Activated CD4-positive, alpha-beta T cell treated with anti-CD3 and anti-CD28 coated beads for 24 hours (primary cell): ENCODE measurements around the gene TMPRSS7.

Experiments used
- DNase-seq, 2 donors: peaks; one replicate each; pipeline ENCODE4 v3.0.0-alpha.2; 2020; ENCODE audit warnings: low read depth in 2 of 2

Gene TMPRSS7

DNA sequence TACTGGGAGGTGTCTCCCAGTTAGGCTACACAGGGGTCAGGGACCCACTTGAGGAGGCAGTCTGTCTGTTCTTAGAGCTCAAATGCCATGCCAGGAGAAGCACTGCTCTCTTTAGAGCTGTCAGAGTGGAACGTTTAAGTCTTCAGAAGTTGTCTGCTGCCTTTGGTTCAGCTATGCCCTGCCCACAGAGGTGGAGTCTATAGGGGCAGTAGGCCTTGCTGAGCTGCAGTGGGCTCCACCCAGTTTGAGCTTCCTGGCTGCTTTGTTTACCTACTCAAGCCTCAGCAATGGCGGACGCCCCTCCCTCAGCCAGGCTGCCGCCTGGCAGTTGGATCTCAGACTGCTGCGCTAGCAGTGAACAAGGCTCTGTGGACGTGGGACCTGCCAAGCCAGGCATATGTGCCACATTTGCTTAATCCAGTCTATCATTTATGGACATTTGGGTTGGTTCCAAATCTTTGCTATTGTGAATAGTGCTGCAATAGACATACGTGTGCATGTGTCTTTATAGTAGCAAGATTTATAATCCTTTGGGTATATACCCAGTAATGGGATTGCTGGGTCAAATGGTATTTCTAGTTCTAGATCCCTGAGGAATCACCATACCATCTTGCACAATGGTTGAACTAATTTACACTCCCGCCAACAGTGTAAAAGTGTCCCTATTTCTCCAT lies 38.0 kb downstream of the TMPRSS7 start:
- peak; percentile 21 to 25 for DNase-seq

DNA sequence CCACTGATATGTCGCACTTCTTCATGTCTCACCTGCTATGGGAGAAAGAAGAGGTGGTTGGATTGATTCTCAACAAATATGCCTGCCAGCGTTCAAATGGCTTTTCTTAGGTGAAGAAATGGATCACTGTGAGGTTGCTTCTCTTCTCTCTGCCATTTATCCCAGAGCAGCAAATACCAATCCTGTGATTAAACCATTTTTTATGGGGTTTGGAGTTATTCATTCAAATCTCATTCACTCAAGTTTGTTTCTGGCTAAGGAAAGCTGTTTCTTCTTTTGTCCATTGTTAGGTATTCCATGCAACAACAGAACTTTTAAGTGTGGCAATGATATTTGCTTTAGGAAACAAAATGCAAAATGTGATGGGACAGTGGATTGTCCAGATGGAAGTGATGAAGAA lies 39.5 kb downstream of the TMPRSS7 start:
- no peak for DNase-seq

DNA sequence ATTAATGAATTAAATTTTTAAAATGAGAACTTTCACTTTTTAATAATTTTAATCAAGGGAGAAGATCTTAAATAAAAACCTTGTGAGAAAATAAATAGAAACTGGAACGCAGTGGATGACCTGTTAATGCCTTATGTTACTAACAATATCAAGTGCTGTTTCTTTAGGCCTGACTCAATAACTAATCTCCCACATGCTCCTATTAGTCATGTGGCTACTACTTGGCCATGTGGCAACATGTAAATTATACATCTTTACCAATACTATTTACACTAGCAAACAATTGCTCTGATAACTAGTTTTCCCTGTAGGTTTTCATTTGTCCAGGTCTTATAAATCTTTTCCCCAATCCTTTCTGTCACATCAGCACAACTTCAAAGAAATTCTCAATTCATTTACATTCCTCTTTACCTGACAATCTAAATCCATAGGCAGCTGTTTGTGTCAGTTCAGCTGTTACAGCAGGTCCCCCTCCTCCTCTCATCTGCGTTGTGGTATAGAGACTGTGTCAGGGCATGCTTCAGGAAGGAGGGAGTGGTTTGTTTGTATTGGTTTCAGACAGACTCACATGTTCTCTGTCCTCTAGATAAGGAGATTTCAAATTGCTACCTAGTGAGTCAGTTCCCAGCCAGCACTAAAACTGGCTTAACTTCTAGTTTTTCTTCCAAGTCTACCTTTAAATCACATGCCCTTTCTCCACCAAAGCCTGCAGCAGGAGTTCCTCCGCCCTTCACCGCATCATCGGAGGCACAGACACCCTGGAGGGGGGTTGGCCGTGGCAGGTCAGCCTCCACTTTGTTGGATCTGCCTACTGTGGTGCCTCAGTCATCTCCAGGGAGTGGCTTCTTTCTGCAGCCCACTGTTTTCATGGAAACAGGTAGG lies 40.3 kb downstream of the TMPRSS7 start:
- no peak for DNase-seq

DNA sequence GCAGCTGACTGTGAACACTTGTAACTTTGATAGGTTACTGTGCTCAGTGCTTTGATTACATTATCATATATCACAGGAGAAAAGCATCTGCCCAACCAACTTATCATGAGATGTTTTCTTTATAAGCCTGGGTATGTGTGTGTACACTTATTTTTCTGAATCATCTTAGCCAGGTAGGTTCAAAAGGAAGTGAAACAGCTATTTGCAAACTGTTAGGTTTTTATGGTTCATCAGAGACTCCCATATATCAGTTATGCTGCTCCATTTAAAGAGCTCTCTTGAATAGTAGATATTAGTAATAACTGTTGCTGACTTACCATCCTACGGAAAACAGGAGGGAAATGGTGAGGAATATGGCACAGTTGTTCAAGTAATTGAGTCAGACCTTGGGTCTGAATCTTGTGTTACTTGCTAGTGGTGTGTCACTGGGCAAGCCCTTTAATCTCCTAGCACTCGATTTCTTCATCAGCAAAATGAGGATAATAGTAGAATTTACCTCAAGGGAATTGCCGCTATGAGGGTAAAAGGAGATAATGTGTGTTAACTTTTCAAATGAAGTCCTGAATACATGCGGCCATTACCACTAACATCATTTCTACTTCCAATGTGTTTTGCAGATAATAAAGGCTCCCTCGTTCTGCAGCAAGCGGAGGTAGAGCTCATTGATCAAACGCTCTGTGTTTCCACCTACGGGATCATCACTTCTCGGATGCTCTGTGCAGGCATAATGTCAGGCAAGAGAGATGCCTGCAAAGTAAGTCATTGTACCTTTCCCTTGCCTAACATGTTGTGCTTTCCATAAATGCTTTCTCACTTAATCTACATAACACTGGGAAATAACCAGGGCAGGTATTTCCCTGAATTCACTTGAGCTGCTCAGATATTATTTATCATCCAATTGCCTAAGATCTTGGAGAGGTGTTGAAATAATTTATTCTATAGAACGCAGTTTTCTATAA lies 43.9 kb downstream of the TMPRSS7 start:
- no peak for DNase-seq

DNA sequence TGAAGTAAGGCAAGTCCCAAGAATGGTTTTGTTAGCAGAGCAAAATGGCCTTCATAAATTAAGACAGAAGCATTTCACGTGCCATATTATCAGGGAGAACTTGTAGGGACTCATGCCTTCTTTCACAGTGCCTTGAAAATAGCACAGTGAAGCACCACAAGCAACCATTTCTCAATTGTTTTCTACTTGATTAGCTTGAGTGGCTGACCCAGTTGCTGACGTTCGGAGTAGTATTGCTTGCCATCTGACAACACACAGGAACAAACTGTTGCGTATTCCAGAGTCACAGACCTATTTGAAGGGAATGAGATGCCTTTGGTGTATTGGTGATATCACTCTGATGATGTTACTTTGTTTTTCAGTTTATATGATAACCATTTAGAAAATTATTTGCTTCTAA lies 48.7 kb downstream of the TMPRSS7 start:
- no peak for DNase-seq

DNA sequence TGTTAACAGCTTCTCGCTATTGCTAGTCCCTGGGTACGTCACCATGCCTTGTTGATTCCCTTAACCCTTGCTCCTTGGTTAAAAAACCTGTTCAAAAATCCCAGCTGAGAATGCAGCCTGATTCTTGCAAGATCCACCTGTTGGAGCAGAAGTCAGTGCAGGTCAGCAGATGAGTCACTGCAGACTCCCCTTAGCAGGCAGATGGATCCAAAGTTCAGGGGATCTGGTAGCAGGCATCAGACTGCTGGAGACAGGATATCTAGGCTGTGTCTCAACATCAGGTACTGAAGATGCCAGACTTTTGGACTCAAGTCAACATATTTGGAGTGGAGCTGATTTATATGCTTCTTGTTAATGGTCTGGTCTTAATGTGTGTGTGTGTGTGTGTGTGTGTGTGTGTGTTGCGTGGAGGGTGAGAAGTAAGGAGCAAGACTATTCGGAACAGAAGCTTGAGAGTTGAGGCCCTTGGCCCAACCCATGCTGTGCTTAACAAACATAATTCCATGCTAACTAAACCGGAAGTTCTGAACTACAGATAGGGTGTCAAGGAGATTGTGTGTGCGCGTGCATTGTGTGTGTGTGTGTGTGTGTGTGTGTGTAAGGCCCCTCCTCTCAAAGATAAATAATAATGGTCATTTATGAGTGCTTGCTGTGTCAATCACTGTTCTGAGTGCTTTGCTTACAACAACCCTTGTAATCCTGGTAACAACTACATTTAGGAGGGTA lies 50.6 kb downstream of the TMPRSS7 start:
- no peak for DNase-seq

DNA sequence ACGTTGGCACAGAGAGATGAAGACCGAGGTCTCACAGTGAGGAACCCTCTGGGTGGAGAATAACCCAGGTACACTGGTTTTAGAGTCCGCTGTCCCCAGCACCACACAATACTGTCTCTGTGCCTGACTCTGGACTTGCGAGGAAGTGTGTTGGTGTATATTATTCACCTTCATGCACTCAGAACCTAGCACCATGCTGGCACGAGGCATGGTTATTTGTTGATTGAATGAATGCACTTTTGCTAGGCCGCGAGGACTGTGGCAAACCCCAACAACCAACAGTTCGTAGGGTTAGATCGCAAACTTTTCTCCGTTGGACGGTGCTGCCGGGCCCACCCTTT lies 51.2 kb downstream of the TMPRSS7 start:
- no peak for DNase-seq

DNA sequence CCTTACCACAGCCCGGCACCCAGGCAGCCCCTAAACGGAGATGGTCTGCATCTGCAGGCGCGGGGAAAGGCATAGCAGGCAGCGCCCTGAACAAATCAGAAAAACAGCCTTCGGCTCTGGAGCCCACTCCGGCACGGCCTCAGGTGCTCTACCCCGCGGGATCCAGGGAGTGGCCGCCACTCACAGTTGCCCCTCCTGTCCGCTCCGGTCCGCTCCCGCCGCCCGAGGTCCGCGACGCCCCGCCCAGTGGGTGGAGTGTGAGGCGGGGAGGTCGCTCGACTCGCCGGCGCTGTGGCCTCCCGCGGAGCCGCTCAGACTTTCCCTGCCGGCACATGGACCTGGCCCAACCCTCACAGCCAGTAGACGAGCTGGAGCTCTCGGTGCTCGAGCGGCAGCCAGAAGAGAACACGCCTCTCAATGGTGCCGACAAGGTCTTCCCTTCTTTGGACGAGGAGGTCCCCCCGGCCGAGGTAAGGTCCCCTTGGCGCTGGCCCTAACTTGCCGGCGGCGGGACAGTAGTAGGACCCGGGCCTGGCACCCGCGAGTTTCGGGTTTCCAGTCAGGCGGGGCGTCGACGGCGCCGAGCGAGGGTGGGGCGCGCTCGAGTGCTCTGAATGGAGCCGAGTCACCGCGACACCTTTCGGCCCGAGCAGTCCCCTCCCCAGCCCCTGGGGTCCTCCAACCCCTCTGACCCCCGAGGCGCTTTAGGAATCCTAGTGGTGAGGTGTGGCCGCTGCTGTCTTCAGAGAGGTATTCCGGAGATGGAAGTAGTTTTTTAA lies 51.7 kb downstream of the TMPRSS7 start, which contains the start of gene C3orf52:
Gene C3orf52, plus strand, starts transcription at position 314 of the 779 bp plus-strand sequence. Its CDS starts 19 bp downstream, at position 333.
- DNase-seq, result peak; percentile 20 to 47

DNA sequence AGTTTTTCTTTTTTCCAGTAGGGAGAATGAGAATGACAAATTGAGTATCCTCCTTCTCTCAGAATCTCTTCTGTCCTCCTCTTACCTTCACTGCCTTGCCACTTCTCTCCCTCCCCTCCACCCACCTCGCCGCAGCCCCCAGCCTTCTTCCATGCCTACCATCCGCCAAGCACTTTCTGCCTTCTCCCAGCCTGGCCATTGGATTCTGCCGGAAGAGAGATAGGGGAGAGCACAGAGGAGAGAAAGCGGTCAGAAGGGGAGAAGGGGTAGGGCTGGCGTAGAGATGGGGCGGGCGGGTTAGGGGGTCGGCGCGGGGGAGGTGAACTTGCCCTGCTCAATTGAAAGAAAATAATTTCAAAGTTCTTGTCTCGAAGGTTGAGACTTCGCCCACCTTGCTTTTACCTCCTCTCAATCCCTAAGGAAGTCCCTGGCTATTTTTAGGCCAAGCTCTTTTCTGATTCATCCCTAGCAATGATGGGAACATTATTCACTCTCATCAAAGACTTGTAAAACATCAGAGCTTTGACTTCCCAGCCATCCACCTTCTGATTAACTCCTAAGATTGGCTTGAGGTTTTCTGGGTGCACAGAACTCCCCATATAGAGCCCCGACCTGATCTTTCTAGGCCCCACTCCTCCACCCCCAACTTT lies 52.5 kb downstream of the TMPRSS7 start:
- DNase-seq, result no peak

DNA sequence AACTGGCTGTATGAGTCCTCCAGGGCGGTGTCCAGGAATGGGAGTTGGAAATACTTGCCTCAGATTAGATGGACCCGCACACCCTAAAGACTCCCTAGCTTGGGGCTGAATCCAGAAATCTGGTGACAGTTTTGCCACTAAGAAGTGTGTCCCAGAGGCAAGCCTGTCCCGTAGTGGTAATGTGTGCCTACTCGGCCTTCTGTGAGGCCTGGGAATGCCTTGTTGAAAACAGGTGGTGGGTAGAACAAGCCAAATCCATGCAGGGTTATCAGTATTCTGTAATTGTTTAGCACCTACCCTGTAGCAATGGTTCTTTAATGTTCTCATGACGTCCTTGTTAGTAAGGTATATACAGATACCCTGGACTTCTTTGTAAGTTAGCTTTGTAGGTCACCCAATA lies 53.2 kb downstream of the TMPRSS7 start:
- DNase-seq, result no peak

DNA sequence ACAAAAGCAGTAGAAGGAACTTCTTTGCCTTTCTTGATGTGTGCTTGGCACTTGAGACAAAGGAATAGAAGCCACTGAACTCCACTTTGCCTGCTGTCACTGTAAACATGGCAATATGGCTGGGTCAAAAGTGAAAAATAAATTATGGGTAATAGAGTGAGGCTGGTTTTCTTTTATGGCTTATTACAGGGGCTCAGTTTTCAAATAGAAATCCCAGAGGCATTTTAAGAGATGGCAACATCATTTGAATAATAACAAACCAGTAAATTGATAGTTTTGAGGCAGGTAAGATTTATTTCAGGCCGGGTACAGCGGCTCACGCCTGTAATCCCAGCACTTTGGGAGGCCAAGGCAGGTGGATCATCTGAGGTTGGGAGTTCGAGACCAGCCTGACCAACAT lies 54.4 kb downstream of the TMPRSS7 start:
- DNase-seq, result no peak

DNA sequence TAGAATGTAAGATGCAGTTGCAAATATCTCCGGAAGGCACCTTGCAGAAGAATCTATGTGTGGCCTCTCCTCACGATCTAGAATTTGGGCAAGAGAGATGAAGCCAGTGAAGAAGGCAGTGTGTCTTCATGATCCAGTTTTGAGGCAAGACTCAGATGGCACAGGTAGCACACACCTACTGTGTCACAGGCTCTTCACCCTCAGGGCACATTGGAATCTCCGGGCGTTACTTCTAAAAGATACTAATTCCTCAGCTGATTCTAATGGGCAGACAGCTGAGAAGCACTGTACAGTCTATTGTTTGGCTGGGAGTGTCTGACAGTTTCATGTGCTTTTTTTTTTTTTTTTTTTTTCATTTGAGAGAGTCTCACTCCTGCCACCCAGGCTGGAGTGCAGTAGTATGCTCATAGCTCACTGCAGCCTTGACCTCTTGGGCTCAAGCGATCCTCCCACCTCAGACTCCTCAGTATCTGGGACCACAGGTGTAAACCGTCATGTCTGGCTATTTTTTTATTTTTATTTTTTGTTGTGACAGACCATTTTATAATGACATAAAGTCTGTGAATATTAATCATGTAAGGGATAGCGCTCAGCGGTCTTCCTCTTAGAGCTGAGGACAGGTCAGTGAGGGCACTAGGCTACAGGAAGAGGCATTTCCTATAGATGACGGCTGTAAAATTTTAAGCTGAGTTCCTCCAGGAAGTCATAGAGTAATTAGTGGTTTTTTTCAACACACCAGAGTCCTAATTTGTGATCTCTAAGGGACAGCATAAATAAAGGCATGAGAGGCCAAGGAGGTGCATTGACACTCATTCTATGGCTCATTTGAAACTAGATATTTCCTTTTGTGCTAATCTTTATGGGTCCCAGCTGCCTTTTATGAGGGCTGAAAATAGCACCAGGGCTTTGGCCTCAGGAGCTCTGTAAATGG lies 55.7 kb downstream of the TMPRSS7 start:
- DNase-seq, result no peak

DNA sequence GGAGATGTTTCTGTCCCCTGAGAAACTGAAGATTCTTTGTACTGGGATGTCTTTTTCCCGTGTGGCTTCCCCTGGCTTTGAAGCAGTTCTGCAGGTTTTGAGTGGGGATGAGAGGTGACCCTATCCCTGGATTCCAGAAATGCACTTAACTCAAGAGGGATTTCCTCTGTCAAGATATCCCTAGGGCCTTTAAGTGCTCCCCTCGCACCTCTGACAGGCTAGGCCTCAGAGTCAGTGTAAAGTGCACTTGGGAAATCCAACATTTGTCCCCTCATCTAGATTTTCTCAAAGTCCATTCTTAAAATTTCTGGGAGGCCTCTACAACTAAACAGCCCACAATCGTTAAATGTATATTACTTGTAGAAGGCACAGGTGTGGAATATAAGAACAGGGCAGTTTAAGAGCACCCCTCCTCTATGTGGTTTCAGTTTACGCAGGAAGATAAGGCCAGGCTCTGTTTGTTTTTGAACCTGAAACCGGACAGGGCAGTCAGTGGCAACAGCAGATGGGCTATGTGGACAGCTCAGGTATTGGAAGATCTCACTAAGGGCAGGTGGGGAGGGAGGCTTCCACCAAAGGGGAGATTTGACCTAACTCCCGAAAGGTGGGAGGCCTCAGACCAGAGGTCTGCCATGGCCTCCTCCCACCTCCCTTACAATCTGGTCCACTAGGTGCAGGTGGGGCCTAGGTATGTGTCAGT lies 56.5 kb downstream of the TMPRSS7 start:
- no peak for DNase-seq

DNA sequence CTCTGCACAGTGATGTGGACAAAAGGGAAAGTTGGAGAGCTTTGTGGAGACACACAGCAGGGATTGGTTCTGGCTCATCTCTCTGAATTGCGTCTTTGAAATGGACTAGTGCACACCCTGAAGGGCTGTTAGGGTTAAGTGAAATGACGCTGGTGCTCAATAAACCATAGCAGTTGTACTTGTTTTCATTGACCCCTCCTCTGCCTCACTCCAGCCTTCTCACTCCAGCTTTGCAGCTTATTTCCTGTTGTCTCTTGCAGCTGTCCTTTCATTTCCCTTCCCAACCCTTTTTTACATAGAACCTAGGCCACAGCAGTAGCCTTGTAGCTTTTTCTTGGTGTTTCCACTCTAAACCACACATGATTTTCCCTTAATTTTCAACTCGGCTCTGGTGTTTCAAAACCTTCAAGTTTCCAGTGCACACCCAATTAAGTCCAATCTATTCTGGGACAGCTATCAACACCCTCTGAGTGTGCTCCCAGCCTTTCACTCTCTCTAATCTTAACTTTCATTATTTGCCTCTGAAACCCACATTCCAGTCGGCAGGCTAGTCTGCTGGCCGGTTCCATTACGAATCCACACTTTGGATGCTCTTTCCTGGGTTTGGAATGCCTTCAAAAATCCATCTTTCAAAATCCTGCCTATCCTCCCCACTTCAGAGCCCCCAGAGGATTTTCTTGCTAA lies 58.1 kb downstream of the TMPRSS7 start:
- no peak for DNase-seq

DNA sequence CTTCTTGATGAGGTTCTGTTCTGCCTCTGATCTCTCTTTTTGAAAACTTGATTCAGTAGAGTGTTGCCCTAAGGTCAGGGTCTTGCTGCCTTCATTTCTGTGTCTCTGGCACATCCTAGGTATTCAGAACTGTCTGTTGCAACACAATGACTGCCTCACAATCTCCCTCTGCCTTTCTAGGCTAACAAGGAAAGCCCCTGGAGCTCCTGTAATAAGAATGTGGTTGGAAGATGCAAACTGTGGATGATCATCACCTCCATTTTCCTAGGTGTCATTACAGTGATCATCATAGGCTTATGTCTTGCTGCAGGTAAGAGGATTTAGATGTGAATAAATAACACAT lies 58.6 kb downstream of the TMPRSS7 start:
- no peak for DNase-seq

DNA sequence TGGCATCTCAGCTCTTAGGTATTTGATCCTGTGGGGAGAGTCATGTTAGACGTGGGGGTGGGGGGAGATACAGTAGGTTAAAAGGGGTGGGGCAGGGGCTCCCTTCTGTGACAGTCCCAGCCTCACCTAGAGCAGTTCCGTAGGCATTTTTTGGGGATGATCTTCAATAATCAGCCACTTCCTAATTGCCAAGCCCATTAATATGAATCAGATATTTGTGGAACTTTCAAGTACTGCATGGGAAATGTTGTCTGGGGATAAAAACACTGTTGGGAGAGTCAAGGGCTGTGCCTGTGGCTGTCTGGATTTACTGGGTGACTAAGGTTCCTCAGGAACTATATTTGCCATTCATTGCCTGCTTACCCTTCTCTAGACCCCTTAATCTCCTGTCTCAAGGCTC lies 61.2 kb downstream of the TMPRSS7 start:
- DNase-seq, result no peak

DNA sequence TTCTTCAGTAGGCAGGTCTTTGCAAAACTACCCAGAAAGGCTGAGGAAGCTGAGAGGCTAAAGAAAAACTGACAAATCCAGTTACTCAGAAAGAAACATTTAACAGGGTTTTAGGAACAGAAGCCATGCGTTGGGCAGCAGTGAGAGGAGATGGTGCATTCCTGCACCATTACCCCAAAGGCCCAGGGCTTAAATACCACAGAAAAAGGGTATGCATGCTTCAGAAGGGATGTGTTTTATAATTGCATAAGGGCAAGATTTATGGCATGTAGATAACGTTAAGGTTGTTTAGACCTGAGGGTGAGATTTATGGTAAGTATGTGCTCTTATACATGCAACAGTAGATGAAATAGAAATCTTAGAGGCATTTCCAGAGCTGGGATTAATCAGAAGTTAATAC lies 61.6 kb downstream of the TMPRSS7 start:
- DNase-seq, result no peak

DNA sequence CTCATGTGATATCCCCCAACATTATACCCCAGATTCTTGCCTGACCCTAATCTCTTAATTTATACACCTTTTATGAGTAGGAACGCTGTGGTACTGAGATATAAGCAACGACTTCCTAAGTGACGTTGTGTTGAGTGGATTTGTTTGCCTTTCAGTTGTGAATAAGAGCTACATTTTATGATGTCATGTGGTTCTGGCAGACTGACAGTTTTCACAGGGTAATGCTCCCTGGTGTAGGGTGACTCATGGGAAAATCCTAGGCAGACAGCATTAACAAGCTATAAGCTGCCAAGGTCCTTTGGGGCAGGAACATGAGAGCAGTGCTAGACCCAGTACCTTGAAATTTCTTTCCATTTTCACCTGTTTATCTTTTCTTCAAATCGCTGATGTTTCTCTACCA lies 62.8 kb downstream of the TMPRSS7 start:
- no peak for DNase-seq
